Lower lobe of right lung (tissue), 2 donors: ENCODE measurements around the gene WFS1. TPM values are rescaled to one million over a fixed set of nuclear protein-coding genes. Genes with fewer than 3 reads are reported as not detected.

ENCODE experiments used
- ATAC-seq, 2 donors: fragments of 200-7000 bp; cut with Tn5 transposase; one replicate each; pipeline ENCODE4 v1.9.1; 2020 to 2022; ENCODE audit warnings: mild to moderate bottlenecking in 2 of 2, moderate library complexity in 2 of 2
- DNase-seq: peaks from one replicate; pipeline ENCODE4 v3.0.0-alpha.2; 2020
- H3K27ac ChIP-seq: fragments of 200-600 bp; one replicate; pipeline ENCODE4 v1.8.0; 2022
- H3K27me3 ChIP-seq: fragments of 200-600 bp; one replicate; pipeline ENCODE4 v1.8.0; 2022; ENCODE audit warnings: low read depth
- H3K36me3 ChIP-seq: fragments of 200-600 bp; one replicate; pipeline ENCODE4 v1.8.0; 2022; ENCODE audit warnings: mild to moderate bottlenecking
- H3K4me1 ChIP-seq: fragments of 200-600 bp; one replicate; pipeline ENCODE4 v1.8.0; 2022
- H3K4me3 ChIP-seq: fragments of 200-600 bp; one replicate; pipeline ENCODE4 v1.8.0; 2022; ENCODE audit warnings: mild to moderate bottlenecking
- H3K9me3 ChIP-seq: fragments of 200-600 bp; one replicate; pipeline ENCODE4 v1.8.0; 2022
- intact Hi-C: fragments of 100-400 bp; cut with DNase I; formaldehyde crosslinking; loops from one replicate; pipeline ENCODE4 v1.11.0; 2022
- total RNA-seq: library from RNA; stranded (reverse); fragmentation: NEBNext Ultra II Directional; extraction: Animal tissue kit (Norgen Biotek cat#: 25700); gene quantifications from one replicate; pipeline ENCODE4 v1.2.1, GENCODE V29; 2021
- TF ChIP-seq, protein P1 (sequence below): fragments of 200-600 bp; IDR thresholded peaks from one replicate; pipeline ENCODE4 v1.8.0; 2022; ENCODE audit warnings: antibody characterized with exemption, mild to moderate bottlenecking
- donor health status: DM: no; HTN: yes; CAD: no; lungs with severe emphysema.

The WFS1 gene
- total RNA-seq, 1 donor from 2014 or later, result 70.3 TPM

DNA sequence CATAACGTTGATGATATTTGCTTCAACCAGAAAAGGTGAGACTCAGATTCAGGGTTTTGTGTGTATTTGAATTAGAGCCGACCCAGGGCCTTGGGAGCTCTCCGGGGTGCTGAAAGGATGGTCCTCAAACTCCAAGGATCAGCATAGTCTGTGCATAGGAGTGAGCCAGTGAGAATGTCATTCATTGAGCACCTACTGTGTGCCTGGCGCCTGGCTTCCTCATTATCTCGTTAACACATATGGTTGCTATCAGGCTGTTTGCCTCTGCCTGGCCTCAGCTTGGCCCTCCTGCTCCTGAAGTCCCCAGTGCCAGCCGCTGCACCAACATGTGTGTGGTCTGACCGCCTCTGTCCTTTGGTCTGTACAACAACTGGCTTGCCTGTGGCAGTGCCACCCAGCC is 44.2 kb upstream of the WFS1 start:
- Histone ChIP-seq H3K36me3 (no peaks in the 10 kb centered on the region), H3K27ac (no peak overlapping the region), H3K4me1 (no peaks in the 10 kb centered on the region), H3K27me3 (peaks cover 31% of the 10 kb centered on the region), H3K9me3 (no peaks in the 10 kb centered on the region), H3K4me3 (no peak overlapping the region)
- no peak for DNase-seq
- ATAC-seq, result no peak
- intact Hi-C loops, result no loop called here
- TF ChIP-seq, protein P1, sequence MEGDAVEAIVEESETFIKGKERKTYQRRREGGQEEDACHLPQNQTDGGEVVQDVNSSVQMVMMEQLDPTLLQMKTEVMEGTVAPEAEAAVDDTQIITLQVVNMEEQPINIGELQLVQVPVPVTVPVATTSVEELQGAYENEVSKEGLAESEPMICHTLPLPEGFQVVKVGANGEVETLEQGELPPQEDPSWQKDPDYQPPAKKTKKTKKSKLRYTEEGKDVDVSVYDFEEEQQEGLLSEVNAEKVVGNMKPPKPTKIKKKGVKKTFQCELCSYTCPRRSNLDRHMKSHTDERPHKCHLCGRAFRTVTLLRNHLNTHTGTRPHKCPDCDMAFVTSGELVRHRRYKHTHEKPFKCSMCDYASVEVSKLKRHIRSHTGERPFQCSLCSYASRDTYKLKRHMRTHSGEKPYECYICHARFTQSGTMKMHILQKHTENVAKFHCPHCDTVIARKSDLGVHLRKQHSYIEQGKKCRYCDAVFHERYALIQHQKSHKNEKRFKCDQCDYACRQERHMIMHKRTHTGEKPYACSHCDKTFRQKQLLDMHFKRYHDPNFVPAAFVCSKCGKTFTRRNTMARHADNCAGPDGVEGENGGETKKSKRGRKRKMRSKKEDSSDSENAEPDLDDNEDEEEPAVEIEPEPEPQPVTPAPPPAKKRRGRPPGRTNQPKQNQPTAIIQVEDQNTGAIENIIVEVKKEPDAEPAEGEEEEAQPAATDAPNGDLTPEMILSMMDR, result no peak

DNA sequence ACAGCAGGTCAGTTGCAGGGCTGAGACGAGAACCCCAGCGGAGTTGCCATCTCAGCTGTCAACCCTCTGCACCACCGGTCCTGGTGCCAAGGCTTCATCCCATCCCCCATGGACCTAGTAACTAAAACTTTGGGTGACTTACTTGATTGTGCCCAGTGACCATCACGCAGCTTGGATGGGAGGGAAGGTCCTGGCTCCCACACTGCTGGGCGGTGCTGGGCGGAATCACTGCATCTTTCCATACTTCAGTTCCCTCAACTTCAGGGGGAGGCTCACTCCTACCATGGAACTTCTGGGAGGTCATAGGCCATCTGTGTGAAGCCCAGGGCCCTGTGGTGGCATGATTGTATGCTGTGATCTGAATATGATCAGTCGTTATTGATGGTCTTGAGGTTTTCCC is 43.1 kb upstream of the WFS1 start:
- no peaks in the 10 kb centered on the region for H3K9me3 ChIP-seq
- DNase-seq, result no peak
- no peaks in the 10 kb centered on the region for H3K36me3 ChIP-seq
- TF ChIP-seq, protein P1, result no peak
- intact Hi-C loops, result no loop called here
- peaks cover 21% of the 10 kb centered on the region for H3K27me3 ChIP-seq
- no peak overlapping the region for H3K27ac ChIP-seq
- H3K4me3 ChIP-seq, result no peak overlapping the region
- ATAC-seq, result no peak
- H3K4me1 ChIP-seq, result no peaks in the 10 kb centered on the region

DNA sequence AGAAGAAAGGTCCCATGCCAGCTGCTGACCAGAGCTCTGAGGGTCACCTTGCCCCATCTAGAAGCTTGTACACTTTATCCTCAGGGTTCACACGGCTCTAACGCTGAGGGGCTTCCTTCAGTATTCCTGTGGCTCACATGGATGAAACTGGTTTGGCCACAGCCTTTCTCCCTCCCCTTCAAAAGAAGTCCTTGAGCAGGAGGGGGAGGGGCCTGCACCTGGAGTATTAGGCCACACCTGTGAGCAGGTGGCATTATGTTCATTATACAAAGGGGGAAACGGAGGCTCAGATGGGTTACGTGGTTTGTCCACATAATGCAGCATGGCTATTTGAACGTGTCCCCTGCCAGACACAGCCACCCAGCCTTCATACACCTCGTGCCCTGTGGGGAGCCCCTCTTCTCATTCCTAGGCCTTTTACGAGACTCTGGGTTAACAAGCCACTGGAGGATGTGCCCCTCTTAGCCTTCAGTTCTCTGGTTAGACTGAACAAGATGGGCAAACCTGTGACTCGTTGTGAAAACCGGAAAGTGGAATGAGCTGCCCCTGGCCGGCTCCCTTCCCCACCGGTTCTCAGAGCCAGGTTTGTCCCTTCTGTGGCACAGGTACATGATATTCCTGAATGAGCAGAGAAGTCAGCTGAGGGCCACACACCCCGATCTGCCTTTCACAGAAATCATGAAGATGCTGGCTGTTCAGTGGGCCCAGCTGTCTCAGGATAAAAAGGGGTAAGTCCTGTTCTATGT is 42.1 kb upstream of the WFS1 start:
- intact Hi-C loops, result no loop called here
- TF ChIP-seq, protein P1, result no peak
- no peaks in the 10 kb centered on the region for H3K4me1 ChIP-seq
- no peaks in the 10 kb centered on the region for H3K9me3 ChIP-seq
- no peak overlapping the region for H3K27ac ChIP-seq
- H3K36me3 ChIP-seq, result no peaks in the 10 kb centered on the region
- no peak for DNase-seq
- no peak overlapping the region for H3K4me3 ChIP-seq
- ATAC-seq, result no peak
- peaks cover 10% of the 10 kb centered on the region for H3K27me3 ChIP-seq

DNA sequence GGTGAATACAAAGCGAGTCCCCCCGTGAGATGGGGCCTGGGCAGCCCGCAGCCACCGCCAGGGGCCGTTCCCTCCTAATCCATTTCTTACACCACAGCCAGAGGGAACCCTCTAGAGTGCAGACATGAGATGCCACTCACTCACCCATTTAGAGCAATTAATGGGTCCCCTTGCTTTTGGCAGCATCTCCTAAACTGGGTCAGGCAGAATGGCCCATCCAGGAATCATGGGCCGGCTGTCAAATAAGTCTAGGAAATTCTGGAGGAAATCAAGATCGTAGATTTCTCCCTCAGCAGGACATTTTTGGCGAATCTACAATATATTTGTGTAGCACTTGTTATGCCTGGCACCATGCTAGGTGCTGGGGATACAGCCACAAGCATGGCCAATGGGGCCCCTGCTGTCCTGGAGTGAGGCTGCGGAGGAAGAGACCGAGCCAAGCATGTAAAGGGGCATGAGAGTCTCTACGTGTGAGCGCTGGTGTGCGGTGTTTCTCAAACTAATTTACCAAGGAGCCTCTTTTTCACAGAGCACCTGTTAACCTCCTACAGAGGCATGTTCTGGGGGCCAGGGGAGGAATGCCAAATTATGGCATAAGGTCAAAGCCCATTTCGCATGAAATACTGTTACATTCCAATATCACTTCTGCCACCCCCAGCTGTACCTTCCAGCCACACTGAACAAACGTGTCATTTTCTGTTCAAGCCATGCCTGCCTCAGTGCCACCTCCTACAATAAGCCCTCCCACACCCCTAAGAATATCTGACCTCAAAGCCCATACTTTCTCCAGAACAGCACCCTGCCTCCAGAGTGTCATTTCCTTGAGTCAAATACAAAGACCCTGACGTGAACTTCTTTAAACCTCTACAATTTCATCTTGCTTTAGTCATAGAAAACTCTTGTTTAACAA is 41.2 kb upstream of the WFS1 start:
- DNase-seq (no peak), ATAC-seq (no peak)
- TF ChIP-seq, protein P1, result no peak
- Histone ChIP-seq H3K36me3 (no peaks in the 10 kb centered on the region), H3K27ac (no peak overlapping the region), H3K27me3 (peaks cover 2% of the 10 kb centered on the region), H3K4me1 (no peaks in the 10 kb centered on the region), H3K9me3 (no peaks in the 10 kb centered on the region), H3K4me3 (no peak overlapping the region)
- intact Hi-C loops, result no loop called here

DNA sequence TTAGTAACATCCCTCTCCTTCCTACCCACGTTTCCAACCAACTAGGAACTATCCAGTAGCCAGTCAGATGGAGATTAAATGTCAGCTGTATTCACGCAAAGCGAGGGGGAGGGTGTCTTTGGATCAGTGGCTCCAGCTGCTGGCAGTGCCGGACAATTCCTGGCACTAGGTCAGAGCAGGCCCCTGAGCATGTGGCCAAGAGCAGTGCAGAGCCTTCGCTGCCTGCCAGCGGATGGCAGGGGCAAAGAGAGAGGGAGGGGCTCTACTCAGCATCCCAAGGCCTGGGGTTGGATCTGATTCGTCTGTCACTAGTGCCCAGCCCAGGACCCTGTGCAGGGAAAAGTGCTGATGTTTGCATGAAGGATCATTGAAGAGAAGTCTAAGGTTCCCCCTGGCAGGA is 40.6 kb upstream of the WFS1 start:
- TF ChIP-seq, protein P1, result no peak
- no peak overlapping the region for H3K27ac ChIP-seq
- H3K27me3 ChIP-seq, result no peaks in the 10 kb centered on the region
- no peaks in the 10 kb centered on the region for H3K4me1 ChIP-seq
- no peaks in the 10 kb centered on the region for H3K9me3 ChIP-seq
- H3K36me3 ChIP-seq, result no peaks in the 10 kb centered on the region
- H3K4me3 ChIP-seq, result no peak overlapping the region
- DNase-seq, result no peak
- intact Hi-C loops, result no loop called here
- no peak for ATAC-seq
